Fibroblast of pulmonary artery (primary cell): ENCODE data around the gene ZNF215.
A peak's percentile ranks its signal among the peaks of the same experiment; 100 is the strongest.
"Not testable (repeated sequence)": the region's sequence is repeated elsewhere in the genome, so short reads cannot be mapped to it uniquely, and the experiment has no call there.

Source experiments
- DNase-seq: peaks from one replicate; pipeline ENCODE4 v3.0.0-alpha.2; 2010; ENCODE audit warnings: low read depth
- H3K4me3 ChIP-seq: replicated peaks from 2 replicates; pipeline ENCODE4 v1.5.1; 2011; ENCODE audit warnings: low read depth, mild to moderate bottlenecking, control low read depth, low read length, moderate library complexity
- TF ChIP-seq, protein P1 (sequence below): IDR thresholded peaks from 2 replicates; pipeline ENCODE4 v1.5.1; 2011; ENCODE audit warnings: mild to moderate bottlenecking, control low read depth, low read length, inconsistent platforms; ENCODE audit errors: missing control alignments

ZNF215 gene

DNA sequence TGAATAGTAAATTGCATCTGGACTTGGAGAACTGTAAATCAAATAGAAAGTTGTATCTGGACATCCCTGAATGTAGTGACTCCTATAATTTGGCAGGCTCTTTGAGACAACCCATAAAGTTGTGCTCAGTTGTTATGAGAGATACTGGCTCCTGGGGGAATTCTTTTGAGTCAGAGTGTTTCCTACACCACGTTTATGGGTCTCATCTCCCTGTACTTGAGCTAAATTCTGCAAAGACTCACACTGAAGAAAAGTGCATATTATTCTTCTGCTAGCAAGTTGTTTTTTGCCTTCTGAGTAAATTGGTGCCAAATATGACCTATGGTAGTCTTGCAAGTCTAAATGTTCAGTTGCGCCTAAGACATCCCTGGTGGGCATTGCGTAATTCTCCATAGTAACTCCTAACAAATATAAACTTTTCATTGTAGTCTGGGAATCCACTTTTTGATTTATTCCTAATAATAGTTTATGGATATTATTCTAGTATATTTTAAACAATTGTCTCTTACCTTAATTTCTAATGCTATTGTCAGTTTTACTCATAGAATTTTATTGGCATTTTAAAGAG lies 5.0 kb downstream of the ZNF215 start:
- peak; percentile 68 for DNase-seq
- TF ChIP-seq, protein P1, sequence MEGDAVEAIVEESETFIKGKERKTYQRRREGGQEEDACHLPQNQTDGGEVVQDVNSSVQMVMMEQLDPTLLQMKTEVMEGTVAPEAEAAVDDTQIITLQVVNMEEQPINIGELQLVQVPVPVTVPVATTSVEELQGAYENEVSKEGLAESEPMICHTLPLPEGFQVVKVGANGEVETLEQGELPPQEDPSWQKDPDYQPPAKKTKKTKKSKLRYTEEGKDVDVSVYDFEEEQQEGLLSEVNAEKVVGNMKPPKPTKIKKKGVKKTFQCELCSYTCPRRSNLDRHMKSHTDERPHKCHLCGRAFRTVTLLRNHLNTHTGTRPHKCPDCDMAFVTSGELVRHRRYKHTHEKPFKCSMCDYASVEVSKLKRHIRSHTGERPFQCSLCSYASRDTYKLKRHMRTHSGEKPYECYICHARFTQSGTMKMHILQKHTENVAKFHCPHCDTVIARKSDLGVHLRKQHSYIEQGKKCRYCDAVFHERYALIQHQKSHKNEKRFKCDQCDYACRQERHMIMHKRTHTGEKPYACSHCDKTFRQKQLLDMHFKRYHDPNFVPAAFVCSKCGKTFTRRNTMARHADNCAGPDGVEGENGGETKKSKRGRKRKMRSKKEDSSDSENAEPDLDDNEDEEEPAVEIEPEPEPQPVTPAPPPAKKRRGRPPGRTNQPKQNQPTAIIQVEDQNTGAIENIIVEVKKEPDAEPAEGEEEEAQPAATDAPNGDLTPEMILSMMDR: no peak
- H3K4me3 ChIP-seq: no peak overlapping the region

DNA sequence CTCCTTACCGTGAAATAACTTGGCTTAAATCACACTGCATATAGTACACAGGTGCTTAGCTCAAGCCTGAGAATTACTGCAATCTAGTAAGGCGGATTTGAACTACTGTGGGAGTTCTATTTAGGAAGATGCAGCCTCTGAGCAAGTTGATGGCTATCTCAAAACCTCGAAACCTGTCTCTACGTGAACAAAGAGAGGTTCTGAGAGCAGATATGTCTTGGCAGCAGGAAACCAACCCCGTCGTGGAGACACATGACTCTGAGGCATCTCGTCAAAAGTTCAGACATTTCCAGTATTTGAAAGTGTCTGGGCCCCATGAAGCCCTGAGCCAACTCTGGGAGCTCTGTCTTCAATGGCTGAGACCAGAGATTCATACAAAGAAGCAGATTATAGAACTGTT lies 5.9 kb downstream of the ZNF215 start:
- no peak overlapping the region for H3K4me3 ChIP-seq
- TF ChIP-seq, protein P1: no peak
- DNase-seq: no peak

DNA sequence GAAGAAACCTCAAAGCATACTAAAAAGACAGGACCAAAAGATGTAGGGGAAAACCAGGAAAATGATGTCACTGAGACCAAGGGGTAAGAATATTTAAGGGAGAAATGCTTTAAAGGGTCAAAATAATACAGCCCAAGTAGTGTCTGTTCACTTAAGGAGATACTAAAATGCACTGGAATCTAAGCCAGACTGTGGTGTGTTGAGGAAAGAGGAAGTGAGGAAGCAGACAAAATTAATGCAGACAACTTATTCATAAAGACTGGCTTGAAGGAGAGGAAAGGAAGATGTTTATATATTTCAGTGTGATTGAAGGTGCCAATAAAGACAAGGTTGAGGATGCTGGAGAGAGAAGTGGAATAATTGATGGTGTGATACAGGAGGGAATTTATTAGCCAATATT lies 15.7 kb downstream of the ZNF215 start:
- TF ChIP-seq, protein P1: no peak
- no peak for DNase-seq
- no peak overlapping the region for H3K4me3 ChIP-seq

DNA sequence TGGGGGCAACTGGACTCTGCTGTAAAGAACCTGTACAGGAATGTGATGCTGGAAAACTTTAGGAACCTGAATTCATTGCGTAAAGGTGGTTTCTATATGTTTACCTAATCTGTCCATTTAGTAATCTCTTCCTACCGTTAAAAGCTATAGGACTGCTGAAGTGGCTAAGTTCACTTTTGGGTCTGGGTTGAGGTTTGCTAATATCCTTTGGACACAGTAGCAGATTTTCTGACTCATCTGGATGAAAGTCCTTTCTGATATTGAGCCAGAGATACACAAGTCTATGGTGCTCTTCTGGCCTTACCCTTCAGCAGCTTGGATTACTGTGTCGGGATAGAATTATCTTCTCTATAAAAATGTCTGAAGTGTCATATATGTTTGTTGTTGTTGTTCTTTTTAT lies 16.9 kb downstream of the ZNF215 start:
- TF ChIP-seq, protein P1: no peak
- no peak overlapping the region for H3K4me3 ChIP-seq
- DNase-seq: peak; percentile 7

DNA sequence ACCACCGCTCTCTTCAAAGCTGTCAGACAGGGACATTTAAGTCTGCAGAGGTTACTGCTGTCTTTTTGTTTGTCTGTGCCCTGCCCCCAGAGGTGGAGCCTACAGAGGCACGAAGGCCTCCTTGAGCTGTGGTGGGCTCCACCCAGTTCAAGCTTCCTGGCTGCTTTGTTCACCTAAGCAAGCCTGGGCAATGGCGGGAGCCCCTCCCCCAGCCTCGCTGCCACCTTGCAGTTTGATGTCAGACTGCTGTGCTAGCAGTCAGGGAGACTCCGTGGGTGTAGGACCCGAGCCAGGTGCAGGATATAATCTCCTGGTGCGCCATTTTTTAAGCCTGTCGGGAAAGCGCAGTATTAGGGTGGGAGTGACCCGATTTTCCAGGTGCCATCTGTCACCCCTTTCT lies 28.0 kb downstream of the ZNF215 start:
- H3K4me3 ChIP-seq, DNase-seq: not testable (repeated sequence)

DNA sequence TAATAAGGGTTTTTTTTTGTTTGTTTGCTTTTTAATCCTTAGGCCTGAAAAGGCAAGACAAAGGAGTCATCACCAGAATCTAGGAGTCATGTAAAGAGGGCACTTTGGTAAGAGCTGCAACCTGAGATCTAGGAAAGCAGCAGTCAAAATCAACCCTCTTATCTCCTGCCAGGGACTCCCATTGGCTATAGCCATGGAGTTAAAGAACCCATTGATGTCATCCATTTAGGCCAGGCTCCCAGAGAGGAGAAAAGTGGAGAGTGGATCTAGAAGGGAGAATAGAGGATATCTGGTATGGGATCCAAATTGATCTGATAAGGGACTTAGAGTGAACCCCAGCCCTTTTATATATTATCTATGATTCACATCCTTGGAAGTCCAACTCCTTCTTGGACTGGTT lies 35.9 kb downstream of the ZNF215 start:
- no peak for DNase-seq
- TF ChIP-seq, protein P1: no peak
- H3K4me3 ChIP-seq: no peak overlapping the region

DNA sequence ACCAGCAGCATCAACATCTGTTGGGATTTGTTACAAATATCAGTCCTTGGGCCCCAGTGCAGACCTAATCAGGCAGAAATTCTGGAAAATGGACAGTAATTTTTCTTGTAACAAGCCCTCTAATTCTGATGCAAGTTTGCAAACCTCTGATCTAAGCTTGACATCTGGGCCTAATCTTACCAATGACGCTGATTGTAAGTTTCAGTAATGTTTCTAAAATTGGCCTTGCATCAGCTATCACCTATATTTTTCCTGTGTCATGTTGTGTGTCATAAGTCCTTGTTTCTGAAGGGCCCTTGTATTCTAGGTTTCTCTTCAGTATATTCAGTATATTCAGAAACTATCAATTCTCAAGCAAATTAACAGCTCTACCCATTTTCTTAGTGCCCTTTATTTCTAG lies 36.4 kb downstream of the ZNF215 start:
- no peak overlapping the region for H3K4me3 ChIP-seq
- DNase-seq: no peak
- TF ChIP-seq, protein P1: no peak
